HepG2 (cell line): ENCODE data around the gene PGRMC2.

ENCODE experiments used
- EZH2 ChIP-seq: conservative IDR thresholded peaks from 2 replicates; pipeline ENCODE4 v1.6.1; 2012; ENCODE audit warnings: mild to moderate bottlenecking, low read depth, low read length, moderate library complexity
- PAX8 ChIP-seq: sonication (generic); formaldehyde crosslinking; IDR thresholded peaks from 2 replicates; pipeline ENCODE4 v1.8.0; 2022; ENCODE audit warnings: mild to moderate bottlenecking, missing genetic modification reagents, borderline replicate concordance
- PBX3 ChIP-seq: sonication (generic); formaldehyde crosslinking; IDR thresholded peaks from 2 replicates; pipeline ENCODE4 v1.8.1; 2023; ENCODE audit warnings: missing genetic modification reagents, inconsistent platforms, borderline replicate concordance

GRCh38 chr4:128299848-128300247 is 12.2 kb upstream of the PGRMC2 start:
- TF ChIP-seq PBX3 (CRISPR knock-in tag) = no peak
- no peak for TF ChIP-seq PAX8 (CRISPR knock-in tag)
- TF ChIP-seq EZH2 = no peak
